HG03457 (cell line): ENCODE data around the gene MSL1.

Experiments
- ATAC-seq: cut with Tn5 transposase; IDR thresholded peaks from one replicate; pipeline ENCODE4 v1.9.1; 2021; ENCODE audit warnings: moderate number of reproducible peaks; ENCODE audit not compliant: unreplicated experiment

The MSL1 gene

DNA sequence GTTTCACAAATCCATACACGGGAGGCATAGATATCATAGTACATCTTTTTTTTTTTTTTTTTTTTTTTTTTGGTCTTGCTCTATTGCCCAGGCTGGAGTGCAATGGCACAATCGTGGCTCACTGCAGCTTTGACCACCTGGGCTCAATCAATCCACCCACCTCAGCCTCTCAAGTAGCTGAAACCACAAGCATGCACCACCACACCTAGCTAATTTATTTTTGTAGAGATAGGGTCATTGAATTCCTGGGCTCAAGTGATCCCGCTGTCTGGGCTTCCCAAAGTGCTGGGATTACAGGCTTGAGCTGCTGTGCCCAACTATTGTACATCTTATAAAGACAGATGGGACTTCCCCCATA lies 52.0 kb downstream of the MSL1 start:
- ATAC-seq = no peak

GRCh38 chr17:40174514-40174913 lies 52.7 kb downstream of the MSL1 start:
- no peak for ATAC-seq

GRCh38 chr17:40175928-40176753 lies 54.4 kb downstream of the MSL1 start:
- no peak for ATAC-seq

DNA sequence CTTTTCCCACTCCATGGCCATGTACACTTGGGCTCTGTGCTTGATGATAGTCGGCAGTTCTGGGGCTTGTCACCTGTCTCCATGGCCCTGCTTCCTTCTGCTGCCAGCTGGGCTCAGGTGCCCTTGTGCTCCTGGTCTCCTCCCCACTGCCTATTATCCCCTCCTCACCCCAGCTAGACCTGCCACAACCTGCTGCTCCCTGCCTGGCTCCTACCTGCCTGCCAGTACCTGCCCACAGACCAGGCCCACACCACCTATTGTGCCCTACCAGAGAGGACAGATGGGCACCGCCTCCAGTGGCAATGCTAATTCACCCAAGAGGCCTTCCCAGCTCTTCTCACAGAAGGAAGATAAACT lies 55.0 kb downstream of the MSL1 start:
- no peak for ATAC-seq

- no peak for ATAC-seq
These were observed 55.6 kb downstream of the MSL1 start, which contains the start of gene RAPGEFL1 for GRCh38 chr17:40177275-40177874. RAPGEFL1 (plus strand) TSS chr17:40177470; CDS start chr17:40177862, 392 bp downstream.

GRCh38 chr17:40178021-40178601 lies 56.3 kb downstream of the MSL1 start:
- no peak for ATAC-seq

DNA sequence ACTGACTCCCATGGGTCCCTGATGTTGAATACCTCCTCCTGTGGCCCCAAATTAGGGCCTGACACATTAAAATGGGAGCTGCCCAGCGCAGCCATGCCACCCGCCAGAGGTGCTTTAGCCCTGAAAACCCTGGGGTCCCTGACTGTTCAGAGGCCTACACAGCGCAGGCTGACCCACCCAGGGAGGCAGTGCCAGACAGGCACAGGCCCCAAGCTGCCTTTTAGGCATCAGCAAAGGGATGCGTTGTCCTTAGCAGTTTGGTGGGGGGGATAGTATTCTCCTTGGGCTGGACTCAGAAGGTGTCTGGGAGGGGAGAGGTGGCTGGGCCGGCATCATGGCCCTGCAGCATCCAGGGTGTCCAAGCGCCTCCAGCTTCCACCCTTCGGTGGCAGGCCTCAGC lies 56.9 kb downstream of the MSL1 start:
- ATAC-seq = no peak

DNA sequence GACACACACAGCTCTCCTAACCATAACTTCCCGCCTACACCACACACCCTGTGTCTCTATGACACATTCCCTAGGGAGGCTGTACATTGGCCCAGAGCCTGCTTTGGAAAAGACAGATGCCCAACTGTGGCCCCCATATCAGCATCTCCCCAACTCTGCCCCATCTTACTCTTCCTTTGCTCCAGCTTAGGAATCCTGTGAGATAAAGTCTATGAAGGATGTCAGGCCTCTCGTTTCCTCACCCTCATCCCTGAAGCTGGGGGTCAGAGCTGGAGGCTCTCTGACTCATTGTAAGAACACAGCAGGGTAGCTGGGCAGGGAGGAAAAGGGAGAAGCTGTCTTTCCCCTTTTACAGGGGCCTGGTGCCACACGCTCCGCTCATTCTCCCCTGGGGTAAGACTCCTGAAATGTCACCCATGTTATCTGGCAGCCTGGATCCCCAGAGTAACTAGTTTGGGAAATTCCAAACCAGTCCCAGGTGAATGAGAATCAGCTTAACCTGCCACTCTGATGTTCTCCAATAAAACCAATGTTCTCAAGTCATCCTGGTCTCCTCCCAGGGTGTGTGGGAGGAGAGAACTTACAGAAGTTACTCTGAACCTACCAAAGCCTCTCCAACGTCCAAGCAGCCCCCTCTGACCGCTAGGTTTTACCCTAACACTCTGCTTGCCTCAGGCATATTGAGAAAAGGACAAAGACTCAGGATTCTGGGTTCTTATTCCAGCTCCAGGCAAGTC lies 58.3 kb downstream of the MSL1 start:
- ATAC-seq = no peak

GRCh38 chr17:40180694-40181093 lies 58.9 kb downstream of the MSL1 start:
- ATAC-seq = no peak

- no peak for ATAC-seq
These were observed 59.4 kb downstream of the MSL1 start for GRCh38 chr17:40181205-40181604.

DNA sequence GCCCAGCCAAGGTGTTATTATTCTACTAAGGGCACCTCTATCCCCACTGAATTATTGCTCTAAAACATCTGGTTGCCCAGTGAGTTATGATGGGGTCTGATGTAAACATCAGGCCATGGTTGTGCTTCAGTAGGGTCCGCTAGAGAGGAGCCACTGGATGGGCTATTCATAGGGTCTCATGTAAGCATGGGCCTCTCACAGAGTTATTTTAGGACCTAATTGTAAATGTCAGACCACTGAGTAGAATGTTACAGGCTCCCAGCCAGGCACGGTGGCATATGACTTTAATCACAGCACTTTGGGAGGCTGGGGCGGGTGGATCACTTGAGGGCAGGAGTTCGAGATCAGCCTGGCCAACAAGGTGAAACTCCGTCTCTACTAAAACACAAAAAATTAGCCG lies 60.8 kb downstream of the MSL1 start:
- no peak for ATAC-seq
